ENCODE data around the gene AVPR2. TPM values are rescaled to one million over a fixed set of nuclear protein-coding genes. Genes with fewer than 3 reads are reported as not detected.

Gene AVPR2
- total RNA-seq, 4 donors from 2014 or later, result 0.53 to 5.0 (median 1.1) TPM

- Histone ChIP-seq H3K4me1 (peaks cover 0 to 14% (median under 1%) of the 10 kb centered on the region in 4 donors), H3K4me3 (no peak overlapping the region), H3K27ac (no peak overlapping the region), H3K9me3 (no peaks in the 10 kb centered on the region), H3K27me3 (no peaks in the 10 kb centered on the region), H3K36me3 (peaks cover 0 to 3% (median 0%) of the 10 kb centered on the region in 3 donors)
- DNase-seq, result no peak
- no peak for TF ChIP-seq POLR2A (IDR thresholded peaks at IDR 0.05)
- no peak for TF ChIP-seq CTCF (IDR thresholded peaks at IDR 0.05)
Measured at GRCh38 chrX:153937056-153937455, 32.6 kb downstream of the AVPR2 start.

- Histone ChIP-seq H3K27me3 (no peaks in the 10 kb centered on the region), H3K4me1 (peaks cover 0 to 14% (median 0%) of the 10 kb centered on the region in 4 donors), H3K9me3 (no peaks in the 10 kb centered on the region), H3K27ac (no peak overlapping the region), H3K4me3 (no peak overlapping the region), H3K36me3 (no peaks in the 10 kb centered on the region)
- DNase-seq, result no peak
- TF ChIP-seq POLR2A (IDR thresholded peaks at IDR 0.05) (no peak), CTCF (IDR thresholded peaks at IDR 0.05) (peak in 1 of 6 experiments; percentile 9)
Measured at GRCh38 chrX:153938226-153938786, 33.8 kb downstream of the AVPR2 start.

GRCh38 chrX:153939573-153939972, 35.1 kb downstream of the AVPR2 start:
- DNase-seq, result no peak
- no peak for TF ChIP-seq CTCF (IDR thresholded peaks at IDR 0.05)
- no peak for TF ChIP-seq POLR2A (IDR thresholded peaks at IDR 0.05)
- no peaks in the 10 kb centered on the region for H3K27me3 ChIP-seq
- no peaks in the 10 kb centered on the region for H3K9me3 ChIP-seq
- H3K4me3 ChIP-seq, result no peak overlapping the region
- H3K36me3 ChIP-seq, result no peaks in the 10 kb centered on the region
- H3K27ac ChIP-seq, result no peak overlapping the region
- peaks cover 0 to 6% (median 0%) of the 10 kb centered on the region in 4 donors for H3K4me1 ChIP-seq

GRCh38 chrX:153941336-153942252, 37.1 kb downstream of the AVPR2 start:
- Histone ChIP-seq H3K36me3 (no peaks in the 10 kb centered on the region), H3K27me3 (no peaks in the 10 kb centered on the region), H3K4me3 (no peak overlapping the region), H3K27ac (peak overlapping the region in 1 of 4 donors; percentile 35), H3K4me1 (no peaks in the 10 kb centered on the region), H3K9me3 (no peaks in the 10 kb centered on the region)
- TF ChIP-seq POLR2A (IDR thresholded peaks at IDR 0.05) (no peak), CTCF (IDR thresholded peaks at IDR 0.05) (no peak)
- DNase-seq, result no peak

- H3K36me3 ChIP-seq, result peaks cover 0 to 4% (median 0%) of the 10 kb centered on the region in 3 donors
- TF ChIP-seq POLR2A (IDR thresholded peaks at IDR 0.05) (no peak), CTCF (IDR thresholded peaks at IDR 0.05) (no peak)
- peak within 1 kb of the TSS; percentile 24 to 54 (median 45) for H3K4me3 ChIP-seq
- DNase-seq, result peak; percentile 63 to 82 (median 71)
- no peaks in the 10 kb centered on the region for H3K9me3 ChIP-seq
- peak within 1 kb of the TSS in 2 of 4 donors; percentile 48 to 62 for H3K27ac ChIP-seq
- H3K4me1 ChIP-seq, result no peaks in the 10 kb centered on the region
- no peaks in the 10 kb centered on the region for H3K27me3 ChIP-seq
Measured at GRCh38 chrX:153944140-153944799, 39.8 kb downstream of the AVPR2 start, which contains the start of gene RENBP. TSS of gene RENBP (minus strand) at chrX:153944643. CDS start at chrX:153944610, 33 bp downstream.

Measured in Peyer's patch (tissue), 4 donors.